Posterior cingulate gyrus (tissue), 11 donors: ENCODE results near the gene SLC47A2.

ENCODE experiments used
- DNase-seq, 10 donors: peaks; one replicate each; pipeline versions ENCODE4 v3.0.0 to v3.0.0-alpha.2; 2020 to 2021; ENCODE audit warnings: mixed read lengths in 3 of 10
- intact Hi-C: fragments of 100-400 bp; cut with DNase I; formaldehyde crosslinking; loops from one replicate; pipeline ENCODE4 v1.15.1; 2023

Gene SLC47A2

GRCh38 chr17:19750020-19750572 is 33.7 kb upstream of the SLC47A2 start:
- peak in 1 of 10 donors; percentile 35 for DNase-seq
- intact Hi-C loops: loop anchor here (5.0 kb wide), 1 partner anchor 103 kb away; the partner anchor contains the start of gene ALDH3A2

GRCh38 chr17:19748807-19749193 is 32.4 kb upstream of the SLC47A2 start:
- intact Hi-C loops: no loop called here
- peak in 2 of 10 donors; percentile 52 to 54 for DNase-seq

GRCh38 chr17:19747829-19748806 is 31.7 kb upstream of the SLC47A2 start, which contains the start of gene ALDH3A1:
Gene ALDH3A1, minus strand, starts transcription at chr17:19748298. Its CDS starts 3,169 bp downstream, at chr17:19745129.
- DNase-seq: peak in 6 of 10 donors; percentile 42 to 84 (median 59)
- intact Hi-C loops: no loop called here

- peak in 2 of 10 donors; percentile 30 to 49 for DNase-seq
- intact Hi-C loops: no loop called here
These were observed 30.9 kb upstream of the SLC47A2 start for GRCh38 chr17:19747159-19747719.

- peak in 1 of 10 donors; percentile 6 for DNase-seq
- intact Hi-C loops: no loop called here
These were observed 30.1 kb upstream of the SLC47A2 start for GRCh38 chr17:19746517-19746916.

- intact Hi-C loops: no loop called here
- DNase-seq: peak; percentile 78 to 99 (median 94)
These were observed 28.8 kb upstream of the SLC47A2 start for GRCh38 chr17:19744922-19745757.

DNA sequence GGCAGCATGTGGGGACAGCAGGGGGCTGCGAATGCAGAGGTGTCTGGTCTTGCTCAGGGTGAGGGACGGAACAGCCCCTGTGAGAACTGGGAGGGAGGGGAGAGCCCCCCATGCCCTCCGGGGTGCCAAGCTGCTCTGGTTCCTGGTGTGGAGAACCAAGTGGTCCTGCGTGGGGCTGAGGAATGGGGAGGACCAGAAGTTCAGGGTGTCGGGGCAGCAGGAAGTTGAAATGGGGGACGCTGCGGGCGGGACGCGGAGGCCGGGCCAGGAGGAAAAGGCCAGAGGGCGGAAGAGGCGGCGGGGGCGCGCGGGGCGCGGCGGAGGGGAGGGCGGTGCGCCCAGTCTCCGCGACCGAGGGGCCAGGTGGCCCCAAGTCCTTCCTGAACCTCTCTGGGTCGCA is 28.1 kb upstream of the SLC47A2 start:
- intact Hi-C loops: no loop called here
- DNase-seq: peak in 3 of 10 donors; percentile 78 to 85 (median 84)

GRCh38 chr17:19743101-19744100 is 27.0 kb upstream of the SLC47A2 start:
- DNase-seq: peak in 2 of 10 donors; percentile 71 to 78
- intact Hi-C loops: no loop called here

- intact Hi-C loops: no loop called here
- peak in 2 of 10 donors; percentile 72 to 82 for DNase-seq
These were observed 26.1 kb upstream of the SLC47A2 start for GRCh38 chr17:19742495-19742894.

GRCh38 chr17:19741832-19742457 is 25.6 kb upstream of the SLC47A2 start:
- intact Hi-C loops: no loop called here
- DNase-seq: peak in 2 of 10 donors; percentile 73 to 79

DNA sequence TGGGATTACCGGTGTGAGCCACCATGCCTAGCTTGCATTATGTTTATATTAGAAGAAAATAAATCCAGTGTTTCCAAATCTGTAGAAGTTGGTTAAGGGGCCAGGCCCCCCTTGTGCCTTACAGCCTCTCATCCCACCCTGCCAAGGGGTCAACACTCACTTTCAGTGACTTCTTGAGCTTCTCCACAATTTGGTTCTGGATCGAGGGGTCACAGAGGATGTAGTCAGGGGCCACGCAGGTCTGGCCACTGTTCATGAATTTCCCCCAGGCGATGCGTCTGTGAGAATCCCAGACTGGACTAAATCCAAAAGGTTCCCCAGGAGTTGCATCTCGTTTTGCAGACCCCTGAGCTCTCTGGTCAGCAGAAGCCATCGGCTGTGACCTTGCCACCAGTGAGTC is 24.5 kb upstream of the SLC47A2 start:
- intact Hi-C loops: no loop called here
- no peak for DNase-seq

DNA sequence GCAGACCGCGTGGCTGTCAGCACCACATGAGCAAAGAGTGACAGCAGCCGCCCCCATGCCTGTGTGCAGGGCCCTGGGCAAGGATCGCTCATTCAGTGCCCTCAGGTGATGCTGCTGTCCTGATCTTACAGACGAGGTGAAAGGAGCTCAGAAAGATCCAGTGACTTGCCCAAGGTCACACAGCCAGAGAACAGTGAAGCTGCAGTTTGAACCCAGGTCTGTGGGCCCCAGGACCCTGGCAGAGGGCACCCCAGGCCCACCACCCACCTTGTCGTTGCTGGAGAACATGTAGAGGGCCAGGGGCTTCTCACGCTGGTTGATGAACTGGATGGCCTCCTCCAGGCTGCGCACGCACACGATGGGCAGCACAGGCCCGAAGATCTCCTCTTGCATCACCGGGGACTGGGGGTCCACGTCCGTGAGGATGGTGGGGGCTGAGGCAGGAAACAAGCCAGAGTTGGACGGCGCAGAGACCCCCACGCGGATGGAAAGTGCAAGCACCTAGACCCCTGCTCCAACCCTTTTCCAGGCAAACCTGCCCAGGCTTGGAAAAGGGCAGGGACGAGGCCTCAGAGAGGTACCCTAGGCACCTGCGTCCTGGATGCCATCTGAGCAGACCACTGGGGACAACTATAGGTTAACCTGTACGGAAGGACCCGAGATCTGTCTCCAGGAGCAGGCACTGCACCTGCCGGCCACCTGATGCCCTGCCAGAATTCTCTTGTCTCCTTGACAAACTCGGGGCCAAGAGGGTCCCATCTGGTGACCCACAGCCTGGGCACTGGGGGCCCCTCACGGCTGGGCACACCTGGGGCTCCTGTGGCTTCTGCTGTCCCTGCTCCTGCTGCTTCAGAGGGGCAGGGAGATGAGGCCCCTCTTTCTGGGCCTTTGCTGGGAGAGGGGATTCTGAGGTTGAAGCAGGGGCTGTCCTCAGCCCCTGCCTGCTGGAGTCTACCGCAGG is 23.1 kb upstream of the SLC47A2 start:
- intact Hi-C loops: no loop called here
- DNase-seq: peak in 1 of 10 donors; percentile 76

- intact Hi-C loops: no loop called here
- peak in 1 of 10 donors; percentile 63 for DNase-seq
These were observed 22.4 kb upstream of the SLC47A2 start for GRCh38 chr17:19738757-19739156.

DNA sequence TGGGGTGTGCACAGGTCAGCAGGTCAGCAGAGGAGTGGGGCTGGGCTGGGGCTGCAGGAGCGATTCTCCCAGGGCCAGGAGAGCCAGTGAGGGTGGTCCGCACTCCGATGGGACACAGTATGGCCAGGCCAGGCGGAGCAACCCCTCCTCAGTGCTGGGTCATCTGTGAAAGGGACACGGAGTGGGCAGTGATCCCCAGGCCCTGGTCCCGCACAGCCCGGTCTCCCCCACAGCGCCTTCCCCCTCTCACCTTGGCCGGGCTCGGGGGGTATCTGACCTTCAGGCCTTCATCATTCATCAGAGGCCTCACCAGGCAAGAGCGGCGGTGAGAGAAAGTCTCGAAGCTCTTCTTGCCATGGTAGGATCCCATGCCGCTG is 21.7 kb upstream of the SLC47A2 start:
- DNase-seq: peak in 1 of 10 donors; percentile 61
- intact Hi-C loops: no loop called here

DNA sequence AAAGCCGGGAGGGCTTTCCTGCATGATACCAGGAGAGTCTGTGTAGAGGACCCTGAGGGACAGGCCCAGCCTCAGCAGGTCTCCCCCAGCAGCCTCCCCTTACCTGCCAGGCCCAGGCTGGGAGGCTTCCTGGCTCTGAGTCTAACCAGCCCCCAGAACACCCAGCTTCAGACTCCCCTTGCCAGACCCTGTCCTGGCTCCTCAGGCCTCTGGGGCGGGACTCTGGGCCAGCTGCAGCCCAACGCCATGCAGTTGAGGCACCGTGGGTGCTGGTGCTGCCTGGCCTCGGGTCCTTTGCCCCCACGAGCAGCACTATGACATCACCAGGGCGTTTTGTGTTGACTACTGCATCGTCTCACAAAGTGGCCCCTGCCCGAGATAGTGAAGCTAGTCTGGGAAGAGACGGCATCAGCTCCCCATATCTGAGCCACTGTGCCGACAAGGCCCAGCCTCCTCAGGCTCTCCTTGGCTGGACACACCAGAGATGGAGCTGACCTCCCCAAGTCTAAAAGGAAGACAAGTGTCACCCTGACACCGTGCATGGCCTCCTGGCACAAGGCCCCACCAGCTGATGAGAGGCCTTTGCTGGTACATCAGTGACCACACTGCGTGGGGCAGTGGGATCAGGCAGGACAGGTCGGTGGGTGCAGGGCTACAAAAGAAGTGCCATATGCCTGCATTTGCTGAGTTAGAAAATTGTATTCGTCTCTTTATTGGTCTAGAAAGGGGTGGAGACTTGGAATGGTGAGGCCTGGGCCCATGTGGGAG is 21.1 kb upstream of the SLC47A2 start:
- DNase-seq: peak in 1 of 10 donors; percentile 78
- intact Hi-C loops: no loop called here

DNA sequence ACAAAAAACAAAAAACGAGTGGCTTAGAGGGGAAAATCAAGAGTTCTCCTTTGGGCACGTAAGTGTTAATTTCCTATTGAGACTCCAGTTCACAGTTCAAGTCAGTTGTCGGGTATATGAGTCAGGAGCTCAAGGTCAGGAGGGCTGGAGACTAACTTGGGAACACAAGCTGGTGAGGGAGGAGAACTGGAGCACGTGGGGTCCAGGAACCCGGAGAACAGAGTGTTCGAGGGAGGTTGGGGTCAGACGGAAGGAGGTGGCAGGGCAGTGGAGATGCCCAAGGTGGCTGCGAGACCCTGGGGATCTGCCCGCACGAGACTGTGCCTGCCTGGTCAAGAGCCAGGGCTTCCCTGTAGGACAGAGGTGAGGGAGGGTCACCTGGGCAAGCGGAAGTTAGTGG is 19.7 kb upstream of the SLC47A2 start:
- peak in 2 of 10 donors; percentile 10 to 69 for DNase-seq
- intact Hi-C loops: no loop called here
